ENCODE measurements around the gene AGFG2.

DNA sequence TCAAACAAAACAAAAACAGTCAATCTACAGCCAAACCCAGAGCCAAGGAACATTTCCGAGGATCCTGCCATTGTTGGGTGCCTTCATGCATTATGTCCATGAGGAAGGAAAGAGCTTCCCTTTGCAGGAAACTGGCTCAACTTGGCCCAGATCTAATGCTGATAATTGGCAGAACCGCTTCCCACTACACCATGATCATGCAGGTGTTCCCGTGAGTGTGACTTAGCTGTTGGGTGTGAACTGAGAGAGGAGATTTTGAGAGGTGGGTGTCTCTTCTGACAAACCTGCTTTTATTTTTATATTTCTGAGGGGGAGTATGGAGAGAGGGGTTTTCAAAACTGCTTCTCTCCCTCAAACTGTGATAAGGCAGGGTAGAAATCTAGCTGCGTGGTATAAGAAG, 20.1 kb downstream of the AGFG2 start:
- TF ChIP-seq PPARA (CRISPR knock-in tag; IDR thresholded peaks at IDR 0.05; ENCODE audit: borderline replicate concordance) (no peak), ARNTL (CRISPR knock-in tag; IDR thresholded peaks at IDR 0.05; ENCODE audit: borderline replicate concordance, low read depth) (no peak), SNAI2 (CRISPR knock-in tag; IDR thresholded peaks at IDR 0.05) (no peak), ZFP3 (CRISPR knock-in tag; IDR thresholded peaks at IDR 0.05) (no peak), RARB (CRISPR knock-in tag; IDR thresholded peaks at IDR 0.05) (no peak), ZC3H10 (CRISPR knock-in tag; IDR thresholded peaks at IDR 0.05) (no peak)
- TF ChIP-seq, protein P1, sequence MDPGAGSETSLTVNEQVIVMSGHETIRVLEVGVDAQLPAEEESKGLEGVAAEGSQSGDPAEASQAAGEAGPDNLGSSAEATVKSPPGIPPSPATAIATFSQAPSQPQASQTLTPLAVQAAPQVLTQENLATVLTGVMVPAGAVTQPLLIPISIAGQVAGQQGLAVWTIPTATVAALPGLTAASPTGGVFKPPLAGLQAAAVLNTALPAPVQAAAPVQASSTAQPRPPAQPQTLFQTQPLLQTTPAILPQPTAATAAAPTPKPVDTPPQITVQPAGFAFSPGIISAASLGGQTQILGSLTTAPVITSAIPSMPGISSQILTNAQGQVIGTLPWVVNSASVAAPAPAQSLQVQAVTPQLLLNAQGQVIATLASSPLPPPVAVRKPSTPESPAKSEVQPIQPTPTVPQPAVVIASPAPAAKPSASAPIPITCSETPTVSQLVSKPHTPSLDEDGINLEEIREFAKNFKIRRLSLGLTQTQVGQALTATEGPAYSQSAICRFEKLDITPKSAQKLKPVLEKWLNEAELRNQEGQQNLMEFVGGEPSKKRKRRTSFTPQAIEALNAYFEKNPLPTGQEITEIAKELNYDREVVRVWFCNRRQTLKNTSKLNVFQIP (CRISPR knock-in tag; IDR thresholded peaks at IDR 0.05; ENCODE audit: borderline replicate concordance, low read depth) = no peak
- TF ChIP-seq, protein P2, sequence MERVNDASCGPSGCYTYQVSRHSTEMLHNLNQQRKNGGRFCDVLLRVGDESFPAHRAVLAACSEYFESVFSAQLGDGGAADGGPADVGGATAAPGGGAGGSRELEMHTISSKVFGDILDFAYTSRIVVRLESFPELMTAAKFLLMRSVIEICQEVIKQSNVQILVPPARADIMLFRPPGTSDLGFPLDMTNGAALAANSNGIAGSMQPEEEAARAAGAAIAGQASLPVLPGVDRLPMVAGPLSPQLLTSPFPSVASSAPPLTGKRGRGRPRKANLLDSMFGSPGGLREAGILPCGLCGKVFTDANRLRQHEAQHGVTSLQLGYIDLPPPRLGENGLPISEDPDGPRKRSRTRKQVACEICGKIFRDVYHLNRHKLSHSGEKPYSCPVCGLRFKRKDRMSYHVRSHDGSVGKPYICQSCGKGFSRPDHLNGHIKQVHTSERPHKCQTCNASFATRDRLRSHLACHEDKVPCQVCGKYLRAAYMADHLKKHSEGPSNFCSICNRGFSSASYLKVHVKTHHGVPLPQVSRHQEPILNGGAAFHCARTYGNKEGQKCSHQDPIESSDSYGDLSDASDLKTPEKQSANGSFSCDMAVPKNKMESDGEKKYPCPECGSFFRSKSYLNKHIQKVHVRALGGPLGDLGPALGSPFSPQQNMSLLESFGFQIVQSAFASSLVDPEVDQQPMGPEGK (CRISPR knock-in tag; IDR thresholded peaks at IDR 0.05; ENCODE audit: borderline replicate concordance) = no peak

All from SK-N-SH treated with all-trans-retinoic acid at 6 μM for 48 hours (cell line).